ENCODE data around the gene SLC9A2.

The SLC9A2 gene, protein sequence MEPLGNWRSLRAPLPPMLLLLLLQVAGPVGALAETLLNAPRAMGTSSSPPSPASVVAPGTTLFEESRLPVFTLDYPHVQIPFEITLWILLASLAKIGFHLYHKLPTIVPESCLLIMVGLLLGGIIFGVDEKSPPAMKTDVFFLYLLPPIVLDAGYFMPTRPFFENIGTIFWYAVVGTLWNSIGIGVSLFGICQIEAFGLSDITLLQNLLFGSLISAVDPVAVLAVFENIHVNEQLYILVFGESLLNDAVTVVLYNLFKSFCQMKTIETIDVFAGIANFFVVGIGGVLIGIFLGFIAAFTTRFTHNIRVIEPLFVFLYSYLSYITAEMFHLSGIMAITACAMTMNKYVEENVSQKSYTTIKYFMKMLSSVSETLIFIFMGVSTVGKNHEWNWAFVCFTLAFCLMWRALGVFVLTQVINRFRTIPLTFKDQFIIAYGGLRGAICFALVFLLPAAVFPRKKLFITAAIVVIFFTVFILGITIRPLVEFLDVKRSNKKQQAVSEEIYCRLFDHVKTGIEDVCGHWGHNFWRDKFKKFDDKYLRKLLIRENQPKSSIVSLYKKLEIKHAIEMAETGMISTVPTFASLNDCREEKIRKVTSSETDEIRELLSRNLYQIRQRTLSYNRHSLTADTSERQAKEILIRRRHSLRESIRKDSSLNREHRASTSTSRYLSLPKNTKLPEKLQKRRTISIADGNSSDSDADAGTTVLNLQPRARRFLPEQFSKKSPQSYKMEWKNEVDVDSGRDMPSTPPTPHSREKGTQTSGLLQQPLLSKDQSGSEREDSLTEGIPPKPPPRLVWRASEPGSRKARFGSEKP

DNA sequence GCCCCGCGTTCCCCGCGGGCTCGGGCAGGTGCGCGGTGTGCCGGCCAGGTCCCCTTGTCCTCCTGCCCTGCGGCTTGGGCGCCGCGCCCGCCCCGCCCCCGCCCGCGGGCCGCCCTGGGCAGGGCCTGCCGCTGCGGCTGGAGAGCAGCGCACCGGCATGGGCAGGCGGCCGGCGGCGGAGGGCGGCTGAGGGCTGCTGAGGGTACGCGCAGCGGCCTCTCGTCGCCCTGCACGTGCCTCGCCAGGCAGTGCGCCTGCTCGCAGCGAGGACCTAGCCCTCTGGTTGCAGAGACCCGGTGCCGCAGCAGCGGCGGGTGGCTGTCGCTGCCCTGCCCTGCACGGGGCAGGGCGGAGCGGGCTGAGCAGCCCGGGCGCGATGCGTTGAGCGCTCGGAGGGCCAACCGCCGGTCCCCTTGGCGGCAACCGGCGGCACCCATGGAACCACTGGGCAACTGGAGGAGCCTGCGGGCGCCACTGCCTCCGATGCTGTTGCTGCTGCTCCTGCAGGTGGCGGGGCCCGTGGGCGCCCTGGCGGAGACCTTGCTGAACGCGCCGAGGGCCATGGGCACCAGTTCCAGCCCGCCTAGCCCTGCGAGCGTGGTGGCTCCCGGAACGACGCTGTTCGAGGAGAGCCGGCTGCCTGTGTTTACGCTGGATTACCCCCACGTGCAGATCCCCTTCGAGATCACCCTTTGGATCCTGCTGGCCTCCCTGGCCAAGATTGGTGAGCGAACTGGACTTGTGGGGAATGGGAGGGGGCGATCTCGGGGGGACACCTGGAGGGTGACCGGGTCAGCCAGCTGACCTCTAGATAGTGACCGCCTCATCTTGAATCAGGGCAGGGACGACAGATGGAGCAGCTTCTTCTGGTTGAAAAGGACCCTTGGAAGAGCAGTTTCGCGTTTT lies at the start of gene SLC9A2:
TSS of gene SLC9A2 (plus strand) at position 140 of the 906 bp plus-strand sequence. CDS start at position 436, 296 bp downstream.
- DNase-seq, result peak; percentile 31

DNA sequence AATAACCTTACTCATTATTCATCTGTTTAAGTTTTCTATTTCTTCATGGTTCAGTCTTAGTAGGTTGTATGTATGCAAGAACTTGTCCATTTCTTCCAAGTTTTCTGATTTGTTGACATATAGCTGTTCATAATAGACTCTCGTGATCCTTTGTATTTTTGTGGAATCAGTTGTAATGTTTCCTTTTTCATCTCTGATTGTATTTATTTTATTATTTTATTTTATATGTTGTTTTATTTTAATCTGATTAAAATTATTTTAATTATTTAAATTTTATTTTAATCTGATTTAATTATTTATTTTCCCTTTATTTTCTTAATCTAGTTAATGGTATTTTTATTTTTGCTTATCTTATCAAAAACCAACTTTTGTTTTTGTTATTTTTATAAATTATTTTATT lies 43.5 kb upstream of the SLC9A2 start:
- DNase-seq, result no peak

DNA sequence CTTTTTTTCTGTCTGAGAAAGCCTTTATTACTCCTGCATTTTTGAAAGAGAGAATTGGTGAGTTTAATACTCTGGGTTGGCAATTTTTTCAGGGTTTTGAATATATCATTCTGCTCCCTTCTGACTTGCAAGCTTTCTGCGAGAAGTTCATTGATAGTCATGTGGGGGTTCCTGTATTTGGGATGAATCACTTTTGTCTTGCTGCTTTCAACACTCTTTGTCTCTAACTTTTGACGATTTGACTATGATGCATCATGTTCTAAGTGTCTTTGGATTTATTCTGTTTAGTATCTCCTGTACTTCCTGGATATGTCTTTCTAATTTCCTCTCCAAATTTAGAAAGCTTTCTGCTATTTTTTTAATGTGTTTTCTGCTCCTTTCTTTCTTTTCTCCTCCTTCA lies 41.0 kb upstream of the SLC9A2 start:
- DNase-seq, result no peak

DNA sequence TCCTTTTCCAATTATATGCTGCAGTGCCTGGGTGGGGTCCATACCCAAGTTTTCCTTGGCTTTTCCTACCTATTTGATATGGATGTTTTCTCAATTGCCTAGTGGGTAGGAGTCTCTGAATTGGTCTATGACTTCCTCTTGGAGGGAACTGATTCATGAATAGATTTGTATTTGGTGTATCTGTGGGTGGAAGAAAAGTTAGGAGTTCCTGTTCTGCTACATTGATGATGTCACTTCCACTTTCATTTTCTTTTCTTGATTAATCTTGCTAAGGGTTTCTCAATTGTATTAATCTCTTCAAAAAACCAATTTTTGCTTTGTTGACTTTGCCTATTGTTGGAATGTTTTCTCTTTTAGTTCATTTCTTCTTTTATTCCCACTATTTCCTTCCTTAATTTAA lies 37.4 kb upstream of the SLC9A2 start:
- DNase-seq, result no peak

DNA sequence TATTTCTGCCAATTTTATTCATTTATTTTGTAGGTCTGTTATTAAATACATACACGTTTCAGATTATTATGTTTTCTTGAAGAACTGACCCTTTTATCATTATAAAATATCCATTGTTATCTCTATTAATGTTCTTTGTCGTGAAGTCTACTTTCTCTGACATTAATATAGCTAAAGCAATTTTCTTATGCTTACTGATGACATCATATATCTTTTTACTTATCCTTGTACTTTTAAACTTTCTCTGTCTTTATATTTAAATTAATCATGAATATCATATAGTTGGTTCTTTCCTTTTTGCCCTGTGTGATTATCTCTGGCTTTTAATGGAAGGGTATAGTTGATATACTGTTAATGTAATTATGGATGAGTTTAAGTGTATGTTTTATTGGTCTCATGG lies 36.5 kb upstream of the SLC9A2 start:
- no peak for DNase-seq

DNA sequence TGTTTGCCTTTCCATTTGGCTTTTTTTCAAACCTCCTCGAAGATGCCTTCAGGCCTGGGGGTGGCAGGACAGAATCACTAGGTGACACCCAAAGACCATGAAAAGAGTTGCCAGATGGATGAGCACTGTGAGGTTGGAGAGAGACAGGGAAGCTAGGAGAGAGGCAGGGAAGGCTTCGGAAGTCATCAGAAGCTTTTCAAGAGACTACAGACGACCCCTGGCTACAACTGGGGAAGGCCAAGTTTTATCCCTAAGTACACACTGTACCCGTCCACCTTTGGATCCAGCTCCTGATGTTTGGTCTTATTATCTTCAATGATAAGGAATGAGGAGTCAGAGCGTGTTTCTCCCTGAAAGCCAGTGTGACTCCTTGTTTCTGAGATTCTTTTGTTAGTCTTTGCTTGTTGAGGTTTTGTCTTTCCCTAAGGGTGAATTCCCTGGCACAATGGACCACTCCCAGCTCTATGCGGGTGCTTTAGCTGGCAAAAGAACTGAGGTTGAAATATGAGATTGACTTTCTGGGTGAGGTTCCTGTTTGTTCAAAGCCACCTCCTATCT lies 33.4 kb upstream of the SLC9A2 start:
- DNase-seq, result no peak

DNA sequence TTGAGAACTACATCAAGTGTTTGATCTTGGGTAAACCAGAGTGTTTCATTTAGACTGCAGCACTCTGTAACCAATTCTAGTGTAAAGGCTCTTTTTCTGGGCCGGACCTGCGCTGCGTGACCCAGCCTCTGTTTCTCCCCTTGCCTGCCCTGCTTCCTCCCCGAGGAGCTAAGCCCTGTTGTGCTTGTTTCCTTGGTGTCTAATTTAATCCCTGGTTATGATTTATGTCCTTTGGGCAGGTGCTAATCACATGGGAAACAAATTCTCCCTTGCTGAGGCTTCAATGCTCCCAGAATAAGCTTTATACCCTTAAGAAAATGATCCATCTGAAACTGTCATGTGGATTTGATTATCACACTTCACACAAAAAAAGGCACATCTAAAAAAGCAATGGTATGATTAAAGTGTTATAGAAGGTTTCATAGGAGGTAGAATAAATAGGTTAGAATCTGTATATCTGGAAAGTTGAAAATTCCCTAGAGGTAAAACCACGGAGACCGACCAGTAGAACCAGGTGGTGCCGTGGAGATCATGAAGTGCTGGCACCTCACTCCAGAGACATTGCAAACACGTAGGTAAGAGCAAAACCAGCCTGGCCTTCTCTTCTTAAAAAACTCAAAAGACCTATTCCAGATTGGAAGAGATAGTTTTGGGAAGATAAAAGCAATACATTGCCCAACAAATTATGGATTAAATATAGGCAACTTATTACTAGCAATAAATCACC lies 31.0 kb upstream of the SLC9A2 start:
- no peak for DNase-seq

DNA sequence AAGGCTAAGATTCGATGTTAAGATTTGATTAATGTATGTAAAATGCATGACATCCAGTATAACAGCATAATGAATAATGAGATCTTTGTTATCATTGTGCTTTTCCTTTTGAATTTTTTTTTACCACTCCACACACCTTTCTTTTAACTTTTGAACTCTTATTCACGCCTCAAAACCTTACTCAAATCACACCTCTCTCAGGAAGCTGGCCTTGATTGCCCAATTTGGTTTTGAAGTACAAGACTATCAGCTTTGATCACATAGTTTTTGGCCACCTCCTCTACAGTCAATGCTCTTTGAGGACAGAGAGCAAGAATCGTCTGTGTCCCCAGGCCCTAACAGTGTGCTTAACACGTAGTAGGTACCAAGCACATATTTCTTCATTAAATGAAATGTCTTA lies 29.9 kb upstream of the SLC9A2 start:
- DNase-seq, result no peak

DNA sequence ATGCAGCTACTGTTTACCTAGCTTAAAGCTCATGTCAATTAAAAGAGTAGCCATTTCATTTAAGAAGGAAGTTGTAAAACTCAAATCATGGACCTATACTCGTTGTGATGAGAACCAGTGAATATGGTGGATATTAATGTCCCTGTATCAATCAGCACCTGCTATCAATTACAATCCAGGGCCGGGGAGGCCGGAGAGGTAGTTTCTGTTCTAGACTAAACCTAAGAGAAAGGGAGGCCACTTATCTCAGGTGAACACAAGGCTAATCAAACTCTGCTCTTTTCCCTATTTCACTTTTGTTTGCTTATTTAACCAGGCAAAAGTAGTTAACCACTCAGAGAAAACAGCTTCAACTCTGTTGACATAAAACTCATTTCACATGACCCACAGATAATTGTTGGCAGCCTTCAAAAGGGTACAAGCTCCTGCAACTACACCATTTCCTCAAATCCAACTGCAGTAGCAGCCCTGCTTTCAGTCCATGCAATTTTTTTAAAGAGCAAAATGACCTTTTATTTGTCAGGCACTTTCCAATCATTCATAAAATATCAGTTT lies 27.8 kb upstream of the SLC9A2 start:
- DNase-seq, result no peak

DNA sequence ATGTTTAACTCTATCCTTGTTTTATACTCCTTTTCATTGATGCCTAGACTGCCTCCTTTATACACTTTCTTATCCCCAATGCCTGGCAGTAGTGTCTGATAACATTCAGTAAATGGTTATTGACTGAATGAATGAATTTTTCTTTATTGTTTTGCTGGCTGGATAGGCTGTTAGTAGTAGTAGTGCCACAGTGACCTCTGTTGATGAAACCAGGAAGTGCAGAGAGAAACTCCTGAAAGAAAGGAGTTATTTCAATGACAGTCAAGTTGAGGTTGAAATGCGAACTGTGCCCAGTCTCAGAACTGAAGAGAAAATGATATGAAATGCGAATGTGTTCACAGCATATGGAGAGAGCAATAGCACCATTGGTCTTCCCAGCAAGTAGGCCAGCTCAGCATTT lies 26.8 kb upstream of the SLC9A2 start:
- no peak for DNase-seq

DNA sequence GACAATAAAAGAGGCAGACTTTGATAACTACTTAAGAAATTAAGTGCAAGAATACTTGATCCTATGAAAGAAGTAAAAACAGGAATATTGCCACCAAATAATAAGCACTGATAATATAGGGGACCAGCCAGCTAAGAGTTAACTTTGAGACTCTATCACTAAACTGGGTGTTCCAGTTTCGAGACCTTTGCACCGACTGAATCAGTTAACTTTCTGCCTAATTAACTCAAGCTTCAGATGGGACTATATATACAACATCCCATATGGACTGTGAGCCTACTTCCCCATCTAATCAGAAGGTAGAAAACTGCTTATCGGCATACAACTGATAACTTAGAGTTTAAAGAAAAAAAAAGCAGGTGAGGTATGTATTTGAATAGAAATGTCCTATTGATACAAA lies 25.8 kb upstream of the SLC9A2 start:
- DNase-seq, result no peak

DNA sequence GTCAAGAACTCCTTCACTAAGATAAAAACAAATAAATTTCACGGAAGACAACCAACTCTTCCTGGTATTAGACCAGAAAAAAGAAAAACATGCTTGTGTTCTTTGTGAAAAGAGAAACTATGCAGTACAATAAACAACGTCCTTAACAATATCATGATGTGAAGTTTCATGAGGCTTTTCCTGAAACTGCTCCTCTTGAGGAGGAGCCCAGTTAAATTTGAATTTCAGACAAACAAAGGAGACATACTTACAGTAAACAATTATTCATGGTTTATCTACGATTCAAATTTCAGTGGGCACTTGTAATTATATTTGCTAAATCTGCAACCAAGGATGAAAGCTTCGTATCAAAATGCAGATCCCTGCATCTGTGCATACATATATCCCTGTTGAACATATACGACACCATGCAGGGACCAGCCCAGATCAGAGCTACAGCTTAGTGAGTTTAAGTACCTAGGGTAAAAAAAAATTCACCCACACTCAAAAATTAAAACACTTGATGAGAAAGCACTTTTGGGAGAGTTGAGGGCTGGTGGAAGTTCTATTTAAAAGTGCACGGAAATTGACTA lies 24.8 kb upstream of the SLC9A2 start:
- DNase-seq, result no peak

DNA sequence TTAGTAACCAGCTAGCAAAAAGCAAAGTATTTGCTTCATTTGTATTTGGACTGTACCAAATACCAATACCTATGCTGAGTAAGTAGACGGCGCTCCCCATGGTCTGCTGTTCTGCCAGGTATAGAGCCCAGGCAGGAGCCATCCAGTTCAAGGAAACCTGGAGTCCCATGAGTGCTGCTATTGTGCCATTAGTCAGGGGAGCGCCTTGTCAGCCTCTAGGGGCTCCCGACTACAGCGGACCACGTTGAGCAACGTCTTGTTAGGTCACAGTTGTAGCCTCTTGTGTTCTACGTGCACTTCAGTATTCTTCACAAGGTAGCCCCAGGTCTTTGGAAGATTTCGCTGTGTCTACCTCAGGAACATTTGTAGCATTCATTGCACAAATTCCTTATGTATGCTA lies 21.6 kb upstream of the SLC9A2 start:
- DNase-seq, result no peak

DNA sequence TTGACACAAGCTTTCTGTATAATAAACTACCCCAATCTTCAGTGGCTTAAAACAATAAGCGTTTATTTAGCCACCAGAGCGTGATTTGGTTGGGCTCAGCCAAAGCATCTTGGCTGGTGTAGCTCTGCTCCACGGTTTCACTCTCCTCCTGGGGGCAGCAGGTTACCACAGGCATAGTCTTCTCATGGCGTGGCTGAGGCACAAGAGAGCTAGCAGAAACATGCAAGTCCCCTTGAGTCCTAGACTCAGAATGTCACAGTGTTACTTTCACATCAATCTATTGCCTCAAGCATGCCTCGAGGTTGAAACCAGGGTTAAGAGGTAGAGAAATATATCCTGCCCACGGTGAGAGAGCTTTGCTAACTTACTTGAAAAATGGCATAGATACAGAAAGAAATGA lies 19.9 kb upstream of the SLC9A2 start:
- no peak for DNase-seq

DNA sequence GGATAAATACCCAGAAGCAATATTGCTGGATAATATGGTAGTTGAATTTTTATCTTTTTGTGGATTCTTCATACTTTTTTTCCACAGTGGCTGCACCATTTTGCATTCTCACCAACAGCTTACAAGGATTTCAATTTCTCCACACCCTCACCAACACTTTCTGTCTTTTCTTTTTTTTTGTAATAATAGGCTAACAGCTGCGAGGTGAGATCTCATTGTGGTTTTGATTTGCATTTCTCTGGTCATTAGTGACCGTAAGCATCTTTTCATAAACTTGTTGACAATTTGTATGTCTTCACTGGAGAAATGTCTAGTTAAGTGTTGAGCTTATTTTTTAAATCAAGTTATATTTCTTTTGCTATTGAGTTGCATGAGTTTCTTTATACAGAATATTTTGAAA lies 17.6 kb upstream of the SLC9A2 start:
- DNase-seq, result no peak

DNA sequence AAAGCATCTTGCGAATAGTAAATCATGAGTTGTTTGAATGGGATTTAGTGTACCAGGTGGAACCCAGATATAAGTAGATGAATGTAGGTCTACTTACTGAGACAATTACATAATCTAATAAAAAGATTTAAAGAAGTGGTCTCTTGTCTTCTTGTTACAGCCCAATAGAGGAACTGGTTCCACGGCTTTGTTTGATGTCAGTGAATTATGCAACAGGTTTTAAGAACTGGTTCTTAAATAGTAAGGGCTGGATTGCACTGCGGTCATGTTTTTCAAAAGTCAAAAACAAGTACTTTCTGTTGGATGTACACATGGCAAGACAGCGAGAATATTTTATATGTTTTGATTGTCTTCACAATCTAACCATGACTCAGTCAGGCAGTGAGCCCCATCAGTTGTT lies 15.4 kb upstream of the SLC9A2 start:
- DNase-seq, result no peak

DNA sequence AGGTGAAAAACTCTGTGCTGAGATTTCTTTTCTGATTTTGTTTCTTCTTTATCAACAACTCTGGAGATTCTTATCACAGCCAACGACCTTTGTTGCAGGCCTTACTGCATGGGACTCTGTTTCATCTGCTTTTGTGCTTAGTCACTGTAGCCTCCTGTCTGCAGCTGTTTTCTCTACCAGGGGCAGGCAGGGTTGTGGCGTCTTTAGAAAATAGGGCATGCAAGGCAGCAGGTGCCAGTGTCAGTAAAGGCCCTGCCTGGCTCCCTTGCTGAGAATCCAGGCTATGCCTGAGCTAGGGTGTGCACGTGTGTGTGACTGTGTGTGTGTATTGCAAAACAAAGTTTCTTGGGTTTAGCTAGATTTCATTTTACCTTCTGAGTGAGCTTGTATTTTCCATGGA lies 14.6 kb upstream of the SLC9A2 start:
- peak; percentile 62 for DNase-seq

DNA sequence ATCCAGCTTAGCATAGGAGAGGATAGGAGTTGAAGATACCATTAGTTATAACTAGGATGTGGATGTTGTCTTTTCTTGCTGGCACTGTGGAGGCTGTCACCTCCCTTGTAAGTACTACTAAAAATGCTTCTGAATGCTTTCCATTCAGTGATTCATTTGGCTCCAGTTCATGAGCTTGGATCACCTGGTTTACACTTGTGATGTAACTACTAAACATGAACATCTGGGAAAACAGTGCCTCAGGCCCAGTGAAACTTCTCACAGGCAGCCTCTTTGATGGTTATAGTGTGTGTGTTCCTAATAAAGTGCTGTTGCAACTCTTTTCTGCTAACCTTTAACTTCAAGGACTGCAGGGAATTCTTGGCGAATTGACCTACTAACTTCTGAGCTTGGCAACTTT lies 13.0 kb upstream of the SLC9A2 start:
- no peak for DNase-seq

DNA sequence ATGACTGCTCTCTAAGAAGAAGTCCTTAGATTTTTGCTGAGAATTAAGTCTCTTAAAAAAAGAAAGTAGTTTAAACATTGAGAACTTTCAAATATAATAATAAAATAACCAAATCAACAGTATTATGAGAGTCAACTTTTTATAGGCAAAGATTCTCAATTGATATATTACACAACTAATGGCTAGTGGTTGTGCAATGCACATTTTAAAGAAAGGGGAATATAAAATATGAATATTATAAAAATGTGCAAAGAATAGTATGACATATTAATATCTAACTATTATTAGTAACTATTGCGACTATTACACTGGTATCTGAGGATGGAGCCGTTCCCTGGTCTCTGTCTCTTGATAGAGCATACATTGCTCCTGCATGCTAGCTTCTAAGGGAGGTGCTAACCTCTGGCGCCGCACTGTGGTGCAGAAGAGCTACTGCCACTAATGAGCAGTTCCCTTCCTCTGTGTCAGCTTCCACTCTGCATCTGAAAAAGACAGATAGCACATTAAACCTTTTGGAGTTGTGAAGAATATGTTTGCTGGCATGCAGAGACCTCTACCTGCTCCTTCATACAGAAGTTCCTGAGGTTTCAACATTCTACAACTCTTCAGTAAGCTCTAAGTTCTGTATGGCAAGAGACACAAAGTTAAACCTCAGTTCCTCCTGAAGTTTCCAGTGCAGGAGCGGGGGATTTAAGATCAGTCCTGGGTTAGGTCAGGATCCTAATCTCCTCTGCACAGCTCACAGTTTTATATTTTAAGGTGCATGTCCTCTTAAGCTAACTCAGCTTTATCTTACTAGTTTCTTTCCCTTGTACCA lies 3.5 kb upstream of the SLC9A2 start:
- DNase-seq, result peak; percentile 40

Data from right hindlimb (tissue), 1 donor.